Thoracic aorta (tissue), 2 donors: ENCODE results near the gene RAB34. TPM values are rescaled to one million over a fixed set of nuclear protein-coding genes. Genes with fewer than 3 reads are reported as not detected.

Experiments
- ATAC-seq: fragments of 150-250 bp; one replicate; pipeline ENCODE4 v1.8.0; 2017; ENCODE audit warnings: low read depth; ENCODE audit not compliant: insufficient number of reproducible peaks, low FRiP score
- DNase-seq: peaks from one replicate; pipeline ENCODE4 v3.0.0-alpha.2; 2020; ENCODE audit warnings: low spot score
- H3K27ac ChIP-seq, 2 donors: fragments of 200-600 bp; sonication (generic); 1 replicate in 1 of 2; 2 replicates in 1 of 2; pipeline ENCODE4 v1.5.1; 2016; ENCODE audit warnings: mild to moderate bottlenecking in 2 of 2, moderate library complexity in 2 of 2
- H3K27me3 ChIP-seq: fragments of 200-600 bp; sonication (generic); replicated peaks from 2 replicates; pipeline ENCODE4 v1.6.0; 2016; ENCODE audit warnings: mild to moderate bottlenecking; ENCODE audit not compliant: insufficient read depth
- H3K36me3 ChIP-seq: fragments of 200-600 bp; sonication (generic); one replicate; pipeline ENCODE4 v1.5.1; 2016
- H3K4me1 ChIP-seq, 2 donors: fragments of 200-600 bp; sonication (generic); 1 replicate in 1 of 2; 2 replicates in 1 of 2; pipeline versions ENCODE4 v1.5.1 to v1.6.0; 2016; ENCODE audit warnings: low read depth in 2 of 2, mild to moderate bottlenecking in 1 of 2; ENCODE audit not compliant: control insufficient read depth in 1 of 2
- H3K4me3 ChIP-seq: fragments of 200-600 bp; sonication (generic); 2 replicates; pipeline ENCODE4 v1.5.1; 2016; ENCODE audit warnings: mild to moderate bottlenecking
- H3K9me3 ChIP-seq: fragments of 200-600 bp; sonication (generic); 2 replicates; pipeline ENCODE4 v1.5.1; 2016
- total RNA-seq, 2 donors: library from RNA; depleted of rRNA; stranded (reverse); fragments of >200 nt; gene quantifications; one replicate each; pipeline versions ENCODE4 v1.1.0 to v1.2.3, GENCODE V29; 2016
- TF ChIP-seq, protein P1 (sequence below): fragments of 200-600 bp; sonication (generic); IDR thresholded peaks from one replicate; pipeline ENCODE4 v1.5.1; 2019; ENCODE audit warnings: antibody characterized with exemption

Gene RAB34
- total RNA-seq, 2 donors from 2014 or later = 288 to 381 TPM

DNA sequence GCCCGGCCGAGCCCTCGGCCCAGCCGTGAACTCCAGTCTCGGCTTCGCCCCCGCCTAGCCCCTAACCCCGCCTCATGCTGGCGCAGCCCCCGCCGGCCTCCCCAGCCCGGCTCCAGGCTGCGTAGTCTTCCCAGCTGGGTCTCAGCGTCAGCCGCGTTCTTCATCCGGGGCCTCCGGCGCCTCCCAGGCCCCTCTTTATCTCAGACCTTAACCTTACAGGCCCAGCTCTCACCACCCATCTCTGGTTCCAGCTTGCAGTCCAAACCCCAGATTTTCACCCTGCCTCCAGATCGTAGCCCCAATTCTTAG lies 6.0 kb downstream of the RAB34 start, which contains the start of gene PROCA1:
TSS of gene PROCA1 (minus strand) at position 166 of the 309 bp plus-strand sequence. CDS start 228 bp downstream, outside the sequence.
- peaks cover 8 to 35% of the 10 kb centered on the region in 2 donors for H3K4me1 ChIP-seq
- DNase-seq (no peak), ATAC-seq (no peak)
- no peaks in the 10 kb centered on the region for H3K9me3 ChIP-seq
- H3K4me3 ChIP-seq = peak within 1 kb of the TSS; percentile 86
- peaks cover 20% of the 10 kb centered on the region for H3K36me3 ChIP-seq
- no peaks in the 10 kb centered on the region for H3K27me3 ChIP-seq
- H3K27ac ChIP-seq = peak within 1 kb of the TSS; percentile 85 to 91
- TF ChIP-seq, protein P1, sequence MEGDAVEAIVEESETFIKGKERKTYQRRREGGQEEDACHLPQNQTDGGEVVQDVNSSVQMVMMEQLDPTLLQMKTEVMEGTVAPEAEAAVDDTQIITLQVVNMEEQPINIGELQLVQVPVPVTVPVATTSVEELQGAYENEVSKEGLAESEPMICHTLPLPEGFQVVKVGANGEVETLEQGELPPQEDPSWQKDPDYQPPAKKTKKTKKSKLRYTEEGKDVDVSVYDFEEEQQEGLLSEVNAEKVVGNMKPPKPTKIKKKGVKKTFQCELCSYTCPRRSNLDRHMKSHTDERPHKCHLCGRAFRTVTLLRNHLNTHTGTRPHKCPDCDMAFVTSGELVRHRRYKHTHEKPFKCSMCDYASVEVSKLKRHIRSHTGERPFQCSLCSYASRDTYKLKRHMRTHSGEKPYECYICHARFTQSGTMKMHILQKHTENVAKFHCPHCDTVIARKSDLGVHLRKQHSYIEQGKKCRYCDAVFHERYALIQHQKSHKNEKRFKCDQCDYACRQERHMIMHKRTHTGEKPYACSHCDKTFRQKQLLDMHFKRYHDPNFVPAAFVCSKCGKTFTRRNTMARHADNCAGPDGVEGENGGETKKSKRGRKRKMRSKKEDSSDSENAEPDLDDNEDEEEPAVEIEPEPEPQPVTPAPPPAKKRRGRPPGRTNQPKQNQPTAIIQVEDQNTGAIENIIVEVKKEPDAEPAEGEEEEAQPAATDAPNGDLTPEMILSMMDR = no peak

DNA sequence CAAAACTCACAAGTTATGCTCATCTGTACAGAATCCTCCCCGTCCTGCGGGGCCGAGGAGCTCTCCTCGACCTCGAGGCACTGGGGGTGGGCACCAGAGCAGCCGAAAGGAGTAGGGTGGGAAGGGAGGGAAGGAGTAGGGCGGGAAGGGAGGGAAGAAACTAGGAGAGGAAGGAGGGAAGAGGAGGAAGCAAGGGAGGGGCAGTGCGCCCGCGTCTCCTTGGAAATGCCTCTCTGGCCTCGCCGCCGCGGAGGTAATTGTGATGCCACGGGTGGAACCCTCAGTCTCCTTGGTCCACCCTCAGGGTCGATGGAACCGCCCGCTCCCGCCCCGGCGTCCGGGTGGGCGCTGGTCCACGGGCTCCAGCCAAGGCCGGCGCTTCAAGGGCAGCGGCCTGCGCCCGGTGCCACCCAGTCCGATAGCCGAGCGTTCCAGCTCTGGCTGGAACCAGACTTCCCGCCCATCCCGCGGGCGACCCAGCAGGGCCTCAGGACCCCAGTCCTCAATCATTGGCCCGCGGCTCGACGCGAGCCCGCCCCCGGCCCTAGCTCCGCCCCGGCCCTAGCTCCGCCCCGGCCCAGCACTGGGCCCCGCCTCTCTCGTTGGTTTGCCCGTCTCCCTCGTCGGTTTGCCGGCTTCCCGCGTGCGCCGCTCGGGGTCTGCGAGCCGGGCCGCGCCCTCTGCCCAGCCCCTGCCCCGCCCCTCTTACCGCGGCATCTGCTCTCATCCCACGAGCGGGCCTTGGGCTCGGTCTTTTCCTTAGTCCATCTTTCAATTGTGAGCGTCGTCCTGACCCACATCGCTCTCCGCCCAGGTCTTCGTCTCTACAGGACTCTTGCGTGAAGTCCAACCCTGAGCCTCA lies 6.6 kb downstream of the RAB34 start:
- peak; percentile 83 for ATAC-seq
- H3K4me3 ChIP-seq = peak overlapping the region; percentile 86
- peak; percentile 47 for DNase-seq
- no peaks in the 10 kb centered on the region for H3K9me3 ChIP-seq
- peak overlapping the region; percentile 85 to 91 for H3K27ac ChIP-seq
- H3K4me1 ChIP-seq = peaks cover 8 to 29% of the 10 kb centered on the region in 2 donors
- TF ChIP-seq, protein P1 = no peak
- H3K36me3 ChIP-seq = peaks cover 20% of the 10 kb centered on the region
- no peaks in the 10 kb centered on the region for H3K27me3 ChIP-seq

DNA sequence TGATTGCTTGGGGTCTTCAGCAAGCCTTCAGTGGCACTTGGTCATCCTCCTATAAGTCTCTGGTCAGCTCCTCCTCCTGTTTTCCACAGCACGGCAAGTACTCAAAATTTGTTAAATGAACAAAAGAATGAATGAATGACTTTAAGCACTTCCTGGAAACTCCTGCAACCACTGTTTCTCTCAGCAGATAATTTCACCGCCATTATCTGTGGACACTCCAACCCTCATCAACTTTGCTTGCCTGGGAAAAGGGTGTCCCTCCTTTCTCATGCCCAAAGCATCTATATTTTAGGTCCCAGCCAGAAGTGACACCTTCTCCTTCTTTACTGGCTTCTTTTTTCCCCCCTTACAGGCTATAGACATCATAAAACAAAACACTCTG lies 10.3 kb downstream of the RAB34 start:
- Histone ChIP-seq H3K36me3 (peaks cover 6% of the 10 kb centered on the region), H3K27me3 (no peaks in the 10 kb centered on the region), H3K4me3 (no peak overlapping the region), H3K27ac (no peak overlapping the region), H3K9me3 (no peaks in the 10 kb centered on the region), H3K4me1 (peaks cover 4 to 16% of the 10 kb centered on the region in 2 donors)
- DNase-seq (no peak), ATAC-seq (no peak)
- TF ChIP-seq, protein P1 = no peak

DNA sequence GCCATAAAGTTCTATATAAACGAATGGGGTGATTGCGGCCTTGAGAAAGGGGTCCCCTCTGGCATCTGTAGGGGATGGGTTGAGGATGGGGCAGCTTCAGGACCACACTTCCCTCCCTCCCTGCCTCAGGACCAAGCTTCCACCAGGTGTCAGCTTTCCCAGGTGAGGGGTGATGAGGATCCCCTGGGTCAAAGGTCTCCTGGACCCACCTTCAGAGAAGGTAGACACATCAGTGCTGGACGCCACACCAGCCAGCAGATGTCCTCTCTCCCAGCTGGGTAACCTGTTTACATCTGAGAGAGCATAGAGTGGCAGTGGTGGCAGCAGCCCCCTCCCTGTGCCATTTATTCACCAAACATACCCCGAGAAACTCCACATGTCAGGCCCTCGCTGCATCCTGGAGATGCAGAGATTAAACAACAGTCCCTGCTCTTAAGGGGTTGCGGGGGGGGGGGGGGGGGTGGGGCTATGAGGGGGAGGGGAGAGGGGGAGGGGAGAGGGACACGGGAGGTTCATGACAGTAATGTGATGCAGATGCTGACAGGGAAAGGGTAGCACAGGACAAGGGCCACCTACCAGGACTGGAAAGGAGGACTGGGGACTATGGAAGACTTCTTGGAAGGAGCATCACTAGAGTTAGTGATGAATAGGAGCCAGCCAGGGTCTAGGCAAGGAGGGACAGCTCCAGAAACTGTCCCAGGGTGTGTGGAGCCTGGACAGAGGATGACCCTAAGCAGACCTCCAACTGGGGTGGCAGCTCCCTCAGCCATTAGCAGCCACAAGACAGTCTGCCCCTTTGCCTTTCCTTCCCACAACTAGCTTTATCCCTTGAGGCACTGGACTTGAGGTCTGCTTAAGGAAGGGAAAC lies 11.0 kb downstream of the RAB34 start:
- Histone ChIP-seq H3K36me3 (peaks cover 10% of the 10 kb centered on the region), H3K4me1 (peaks cover 4 to 10% of the 10 kb centered on the region in 2 donors), H3K4me3 (no peak overlapping the region), H3K9me3 (no peaks in the 10 kb centered on the region), H3K27me3 (no peaks in the 10 kb centered on the region), H3K27ac (no peak overlapping the region)
- ATAC-seq (no peak), DNase-seq (no peak)
- TF ChIP-seq, protein P1 = no peak
